ENCODE data around the gene PHLPP1. TPM values are rescaled to one million over a fixed set of nuclear protein-coding genes. Genes with fewer than 3 reads are reported as not detected.
"Not testable (repeated sequence)": the region's sequence is repeated elsewhere in the genome, so short reads cannot be mapped to it uniquely, and the experiment has no call there.

Gene PHLPP1
- total and polyA plus RNA-seq, 10 donors, result 1.2 to 10.6 (median 6.7) TPM

GRCh38 chr18:62808123-62808522 is 92.8 kb downstream of the PHLPP1 start:
- intact Hi-C loops (cut with DNase I; ENCODE audit: low total_unique reads), result no loop called here
- WGBS, 5 donors, result 63 to 88% (median 72%) methylated on average over 1 of the region's 1 CpG
- no peaks in the 10 kb centered on the region for H3K9me3 ChIP-seq
- no peak overlapping the region for H3K4me3 ChIP-seq
- no peak for DNase-seq
- no peaks in the 10 kb centered on the region for H3K27me3 ChIP-seq (replicated peaks in 1 of 7)
- peaks cover 0 to 2% (median 0%) of the 10 kb centered on the region in 6 donors for H3K4me1 ChIP-seq
- peak overlapping the region in 5 of 8 donors; percentile 27 to 86 (median 69) for H3K27ac ChIP-seq
- TF ChIP-seq CTCF (IDR thresholded peaks at IDR 0.05 in 8 of 11, conservative IDR thresholded peaks at IDR 0.05 in 3 of 11) (no peak), POLR2AphosphoS5 (IDR thresholded peaks at IDR 0.05) (no peak), POLR2A (IDR thresholded peaks at IDR 0.05) (no peak)
- no peaks in the 10 kb centered on the region for H3K36me3 ChIP-seq

DNA sequence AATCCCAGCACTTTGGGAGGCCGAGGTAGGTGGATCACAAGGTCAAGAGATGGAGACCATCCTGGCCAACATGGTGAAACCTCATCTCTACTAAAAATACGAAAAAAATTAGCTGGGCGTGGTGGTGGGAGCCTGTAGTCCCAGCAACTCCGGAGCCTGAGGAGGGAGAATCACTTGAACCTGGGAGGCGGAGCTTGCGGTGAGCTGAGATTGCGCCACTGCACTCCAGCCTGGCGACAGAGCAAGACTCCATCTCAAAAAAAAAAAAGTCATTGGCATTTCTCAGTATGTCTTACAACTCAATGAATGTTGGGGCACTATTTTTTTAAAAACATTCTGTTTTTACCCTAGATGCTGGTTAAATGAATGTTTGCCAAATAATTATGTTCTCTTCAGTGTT is 94.1 kb downstream of the PHLPP1 start:
- H3K36me3 ChIP-seq; H3K27ac ChIP-seq; H3K4me3 ChIP-seq; H3K9me3 ChIP-seq; DNase-seq; intact Hi-C loops (cut with DNase I; ENCODE audit: low total_unique reads); H3K27me3 ChIP-seq (replicated peaks in 1 of 7): not testable (repeated sequence)
- H3K4me1 ChIP-seq, result peaks cover 0 to 15% (median 0%) of the 10 kb centered on the region in 6 donors
- WGBS, 5 donors, result 89 to 97% (median 94%) methylated on average over 8 of the region's 8 CpGs

DNA sequence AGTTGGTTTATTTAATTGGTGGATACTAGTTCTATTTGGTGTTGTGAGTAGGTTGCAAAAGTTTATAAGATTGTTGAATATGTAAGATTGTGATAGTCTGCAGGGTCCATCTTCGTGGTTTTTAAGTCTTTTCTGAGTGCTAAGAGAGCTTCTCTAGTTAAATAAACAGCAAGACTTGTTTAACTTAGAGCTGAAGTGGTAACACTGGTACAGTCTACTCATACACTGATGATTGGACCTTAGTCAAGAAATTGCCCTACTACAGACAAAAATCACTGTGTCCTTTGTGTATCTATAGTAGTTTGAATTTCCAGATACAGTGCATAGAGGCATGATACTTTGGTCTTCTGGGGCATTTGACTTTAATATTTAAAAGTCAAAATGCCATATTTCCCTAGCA is 94.6 kb downstream of the PHLPP1 start:
- intact Hi-C loops (cut with DNase I; ENCODE audit: low total_unique reads), result no loop called here

GRCh38 chr18:62810682-62811081 is 95.3 kb downstream of the PHLPP1 start:
- no peak for DNase-seq
- no peak for TF ChIP-seq POLR2AphosphoS5 (IDR thresholded peaks at IDR 0.05)
- no peak for TF ChIP-seq CTCF (IDR thresholded peaks at IDR 0.05 in 8 of 11, conservative IDR thresholded peaks at IDR 0.05 in 3 of 11)
- TF ChIP-seq POLR2A (IDR thresholded peaks at IDR 0.05), result no peak
- H3K4me3 ChIP-seq, result no peak overlapping the region
- no peak overlapping the region for H3K27ac ChIP-seq
- no peaks in the 10 kb centered on the region for H3K27me3 ChIP-seq (replicated peaks in 1 of 7)
- H3K4me1 ChIP-seq, result peaks cover 0 to 25% (median 5%) of the 10 kb centered on the region in 6 donors
- H3K9me3 ChIP-seq, result no peaks in the 10 kb centered on the region
- no peaks in the 10 kb centered on the region for H3K36me3 ChIP-seq
- intact Hi-C loops (cut with DNase I; ENCODE audit: low total_unique reads), result no loop called here
- 87 to 92% (median 89%) methylated on average over 4 of the region's 4 CpGs for WGBS, 5 donors

More for the DNA sequence above, 94.6 kb downstream of the PHLPP1 start:
- TF ChIP-seq POLR2A (IDR thresholded peaks at IDR 0.05), result no peak
- TF ChIP-seq POLR2AphosphoS5 (IDR thresholded peaks at IDR 0.05), result no peak
- TF ChIP-seq CTCF (IDR thresholded peaks at IDR 0.05 in 8 of 11, conservative IDR thresholded peaks at IDR 0.05 in 3 of 11), result no peak
- Histone ChIP-seq H3K9me3 (no peaks in the 10 kb centered on the region), H3K4me1 (peaks cover 0 to 20% (median 0%) of the 10 kb centered on the region in 6 donors), H3K27me3 (replicated peaks in 1 of 7) (no peaks in the 10 kb centered on the region), H3K4me3 (no peak overlapping the region), H3K27ac (no peak overlapping the region), H3K36me3 (no peaks in the 10 kb centered on the region)
- DNase-seq, result no peak
- WGBS, 5 donors, result 83 to 98% (median 95%) methylated on average over 1 of the region's 1 CpG

DNA sequence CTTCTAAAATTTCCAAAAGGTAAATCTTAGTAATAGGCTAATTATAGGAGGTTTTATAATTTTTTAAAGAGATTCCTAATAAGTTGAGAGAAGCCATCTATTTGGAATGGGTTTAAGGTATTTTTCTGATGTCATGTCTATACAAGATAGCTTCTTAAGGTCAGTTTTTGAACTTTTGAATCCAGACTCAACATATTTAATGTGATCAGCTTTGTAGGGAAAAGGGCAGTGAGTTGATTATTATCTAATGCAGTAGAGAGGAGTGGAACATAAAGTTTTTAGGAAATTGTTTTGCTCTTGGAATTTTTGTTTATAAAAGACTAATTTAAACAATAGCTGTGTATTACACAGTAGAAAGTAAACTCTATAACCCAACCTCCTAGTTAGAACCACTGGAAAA is 96.3 kb downstream of the PHLPP1 start:
- TF ChIP-seq CTCF (IDR thresholded peaks at IDR 0.05 in 8 of 11, conservative IDR thresholded peaks at IDR 0.05 in 3 of 11) (no peak), POLR2AphosphoS5 (IDR thresholded peaks at IDR 0.05) (no peak), POLR2A (IDR thresholded peaks at IDR 0.05) (no peak)
- no peak for DNase-seq
- Histone ChIP-seq H3K4me1 (peaks cover 0 to 30% (median 7%) of the 10 kb centered on the region in 6 donors), H3K27me3 (replicated peaks in 1 of 7) (no peaks in the 10 kb centered on the region), H3K4me3 (no peak overlapping the region), H3K27ac (no peak overlapping the region), H3K9me3 (no peaks in the 10 kb centered on the region), H3K36me3 (no peaks in the 10 kb centered on the region)
- intact Hi-C loops (cut with DNase I; ENCODE audit: low total_unique reads), result no loop called here

Measured in spleen (tissue), 11 donors.